Skeletal muscle tissue (tissue), 4 donors: ENCODE data around the gene SLC44A1. TPM values are rescaled to one million over a fixed set of nuclear protein-coding genes. Genes with fewer than 3 reads are reported as not detected.

Source experiments
- H3K27ac ChIP-seq: one replicate; pipeline ENCODE4 v1.7.0; 2013; ENCODE audit warnings: mild to moderate bottlenecking, low read depth, low read length, inconsistent platforms
- H3K27me3 ChIP-seq, 3 donors: one replicate each; pipeline ENCODE4 v1.7.0; 2013; ENCODE audit warnings: low read length in 3 of 3; ENCODE audit not compliant: control insufficient read depth in 3 of 3, insufficient read depth in 3 of 3
- H3K36me3 ChIP-seq, 3 donors: one replicate each; pipeline ENCODE4 v1.7.0; 2013; ENCODE audit warnings: low read length in 3 of 3; ENCODE audit not compliant: control insufficient read depth in 3 of 3, insufficient read depth in 3 of 3
- H3K4me1 ChIP-seq, 3 donors: one replicate each; pipeline ENCODE4 v1.7.0; 2013; ENCODE audit warnings: low read length in 3 of 3, mild to moderate bottlenecking in 3 of 3; ENCODE audit not compliant: control insufficient read depth in 3 of 3, insufficient read depth in 3 of 3
- H3K4me3 ChIP-seq, 3 donors: one replicate each; pipeline ENCODE4 v1.7.0; 2013; ENCODE audit warnings: low read length in 3 of 3
- H3K9ac ChIP-seq, 3 donors: one replicate each; pipeline ENCODE4 v1.7.0; 2013; ENCODE audit warnings: low read length in 3 of 3, mild to moderate bottlenecking in 3 of 3, moderate library complexity in 2 of 3, low read depth in 1 of 3
- H3K9me3 ChIP-seq, 3 donors: one replicate each; pipeline ENCODE4 v1.7.0; 2013; ENCODE audit warnings: low read length in 3 of 3; ENCODE audit not compliant: control insufficient read depth in 3 of 3
- total RNA-seq: library from RNA; depleted of rRNA; stranded (reverse); fragments of >200 nt; gene quantifications from one replicate; pipeline ENCODE4 v1.2.3, GENCODE V29; 2014
- donor health status: Osteomylitis.

SLC44A1 gene
- total RNA-seq, 1 donor from 2014 or later = 14.6 TPM

GRCh38 chr9:105425816-105426433 is 181.5 kb downstream of the SLC44A1 start:
- no peaks in the 10 kb centered on the region for H3K9me3 ChIP-seq
- no peak overlapping the region for H3K27ac ChIP-seq
- H3K9ac ChIP-seq = no peak overlapping the region
- no peaks in the 10 kb centered on the region for H3K27me3 ChIP-seq
- H3K4me1 ChIP-seq = peaks cover 0 to 3% (median 0%) of the 10 kb centered on the region in 3 donors
- no peak overlapping the region for H3K4me3 ChIP-seq
- H3K36me3 ChIP-seq = no peaks in the 10 kb centered on the region

DNA sequence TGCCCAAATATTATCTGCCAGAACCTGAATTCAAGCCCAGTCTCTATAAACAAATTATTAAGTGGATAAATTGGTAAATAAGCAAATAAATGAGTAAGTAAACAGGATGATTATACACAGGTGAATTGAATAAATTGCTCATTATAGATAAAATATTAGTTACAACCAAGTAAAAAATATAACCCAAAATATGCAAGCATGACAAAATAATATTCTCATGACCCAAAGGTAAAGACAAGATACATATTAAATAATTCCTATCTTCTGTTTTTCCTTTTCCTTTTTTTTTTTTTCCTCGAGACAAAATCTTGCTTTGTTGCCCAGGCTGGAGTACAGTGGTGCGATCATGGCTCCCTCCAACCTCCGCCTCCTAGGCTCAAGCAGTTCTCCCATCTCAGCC is 182.2 kb downstream of the SLC44A1 start:
- Histone ChIP-seq H3K4me1 (peaks cover 3 to 5% (median 5%) of the 10 kb centered on the region in 3 donors), H3K9me3 (no peaks in the 10 kb centered on the region), H3K9ac (no peak overlapping the region)

DNA sequence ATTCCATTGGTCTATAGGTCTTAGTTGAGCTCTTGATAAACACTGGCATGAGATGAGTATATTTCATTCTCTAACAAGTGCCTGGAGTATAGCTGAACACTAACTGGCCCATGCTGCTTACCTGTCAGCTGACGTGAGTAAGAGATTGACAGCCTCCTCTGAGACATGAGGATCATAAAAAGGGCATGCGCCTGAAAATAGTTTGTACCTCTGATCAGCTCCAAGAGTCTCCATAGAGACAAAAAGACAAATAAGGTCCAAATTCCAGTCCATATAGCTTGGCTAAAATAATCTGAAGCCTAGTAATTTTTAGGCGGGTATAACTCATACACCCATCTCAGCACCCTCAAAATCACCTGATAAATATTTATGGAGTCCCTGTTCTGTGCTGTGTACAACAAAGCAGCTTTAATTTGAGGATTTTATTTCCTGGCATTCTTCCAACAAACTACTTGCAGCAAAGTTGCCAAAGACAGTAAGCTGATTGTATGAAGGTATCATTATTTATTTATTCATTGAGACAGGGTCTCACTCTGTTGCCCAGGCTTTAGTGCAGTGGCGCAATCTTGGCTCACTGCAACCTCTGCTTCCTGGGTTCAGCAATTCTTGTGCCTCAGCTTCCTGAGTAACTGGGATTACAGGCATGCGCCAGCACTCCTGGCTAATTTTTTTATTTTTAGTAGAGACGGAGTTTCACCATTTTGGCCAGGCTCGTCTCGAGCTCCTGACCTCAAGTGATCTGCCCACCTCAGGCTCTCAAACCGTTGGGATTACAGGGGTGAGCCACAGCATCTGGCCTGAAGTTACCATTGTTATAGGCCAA is 187.2 kb downstream of the SLC44A1 start:
- Histone ChIP-seq H3K27me3 (no peaks in the 10 kb centered on the region), H3K9ac (no peak overlapping the region), H3K4me1 (peaks cover 8 to 20% (median 17%) of the 10 kb centered on the region in 3 donors), H3K27ac (peak overlapping the region; percentile 29), H3K36me3 (no peaks in the 10 kb centered on the region), H3K9me3 (no peaks in the 10 kb centered on the region), H3K4me3 (no peak overlapping the region)

More for the DNA sequence above, 182.2 kb downstream of the SLC44A1 start:
- Histone ChIP-seq H3K4me3 (no peak overlapping the region), H3K36me3 (no peaks in the 10 kb centered on the region), H3K27me3 (no peaks in the 10 kb centered on the region), H3K27ac (no peak overlapping the region)

DNA sequence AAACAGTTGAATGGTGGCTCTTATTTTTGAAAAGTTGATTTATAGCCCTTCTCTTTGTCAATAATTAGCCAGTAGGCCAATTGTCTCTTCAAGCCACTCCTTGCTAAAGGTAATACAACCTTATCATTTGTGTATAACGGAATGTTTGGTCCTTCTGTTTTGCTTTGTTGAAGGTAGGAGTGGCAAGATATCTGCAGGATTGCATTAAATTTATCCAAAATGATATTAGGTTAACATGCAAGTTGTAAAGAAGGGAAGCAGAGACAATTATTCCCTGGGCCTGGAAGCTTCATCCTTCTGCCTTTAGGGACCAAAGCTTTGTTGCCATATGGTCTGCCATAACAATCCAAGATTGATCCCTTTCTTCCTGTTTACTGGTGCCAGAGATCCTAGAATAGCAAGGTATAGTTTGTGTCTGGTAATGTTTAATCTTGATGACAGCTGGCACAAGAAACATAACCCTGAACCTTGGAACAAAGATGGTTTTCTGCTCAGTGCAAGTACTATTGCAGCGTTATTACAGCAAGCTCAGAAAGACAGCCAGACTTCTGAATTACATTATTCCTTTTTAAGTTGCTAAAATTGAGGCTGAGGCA is 187.9 kb downstream of the SLC44A1 start:
- Histone ChIP-seq H3K36me3 (no peaks in the 10 kb centered on the region), H3K4me1 (peaks cover 11 to 20% (median 18%) of the 10 kb centered on the region in 3 donors), H3K27me3 (no peaks in the 10 kb centered on the region), H3K9ac (no peak overlapping the region), H3K27ac (peak overlapping the region; percentile 29), H3K9me3 (no peaks in the 10 kb centered on the region), H3K4me3 (no peak overlapping the region)

GRCh38 chr9:105435453-105435852 is 191.0 kb downstream of the SLC44A1 start:
- H3K9ac ChIP-seq = no peak overlapping the region
- no peak overlapping the region for H3K4me3 ChIP-seq
- H3K9me3 ChIP-seq = no peaks in the 10 kb centered on the region
- no peaks in the 10 kb centered on the region for H3K27me3 ChIP-seq
- peaks cover 22 to 43% (median 38%) of the 10 kb centered on the region in 3 donors for H3K4me1 ChIP-seq
- no peaks in the 10 kb centered on the region for H3K36me3 ChIP-seq
- no peak overlapping the region for H3K27ac ChIP-seq

GRCh38 chr9:105436783-105437182 is 192.3 kb downstream of the SLC44A1 start:
- H3K27me3 ChIP-seq = no peaks in the 10 kb centered on the region
- H3K36me3 ChIP-seq = no peaks in the 10 kb centered on the region
- H3K9ac ChIP-seq = no peak overlapping the region
- no peaks in the 10 kb centered on the region for H3K9me3 ChIP-seq
- H3K4me3 ChIP-seq = no peak overlapping the region
- peak overlapping the region; percentile 69 for H3K27ac ChIP-seq
- peaks cover 25 to 44% (median 41%) of the 10 kb centered on the region in 3 donors for H3K4me1 ChIP-seq

- H3K4me3 ChIP-seq = no peak overlapping the region
- H3K9ac ChIP-seq = peak overlapping the region; percentile 8 to 55 (median 18)
- H3K36me3 ChIP-seq = no peaks in the 10 kb centered on the region
- H3K27ac ChIP-seq = peak overlapping the region; percentile 91
- H3K9me3 ChIP-seq = no peaks in the 10 kb centered on the region
- peaks cover 28 to 41% (median 38%) of the 10 kb centered on the region in 3 donors for H3K4me1 ChIP-seq
- no peaks in the 10 kb centered on the region for H3K27me3 ChIP-seq
These were observed 193.3 kb downstream of the SLC44A1 start for GRCh38 chr9:105437704-105438103.

- H3K4me3 ChIP-seq = peak overlapping the region; percentile 22 to 34 (median 28)
- peaks cover 29 to 45% (median 40%) of the 10 kb centered on the region in 3 donors for H3K4me1 ChIP-seq
- no peaks in the 10 kb centered on the region for H3K27me3 ChIP-seq
- peak overlapping the region; percentile 91 for H3K27ac ChIP-seq
- H3K9me3 ChIP-seq = no peaks in the 10 kb centered on the region
- peak overlapping the region; percentile 18 to 55 (median 45) for H3K9ac ChIP-seq
- no peaks in the 10 kb centered on the region for H3K36me3 ChIP-seq
These were observed 193.8 kb downstream of the SLC44A1 start for GRCh38 chr9:105438141-105438806.

GRCh38 chr9:105439428-105439827 is 195.0 kb downstream of the SLC44A1 start:
- no peak overlapping the region for H3K4me3 ChIP-seq
- H3K27me3 ChIP-seq = no peaks in the 10 kb centered on the region
- H3K9ac ChIP-seq = peak overlapping the region in 1 of 3 donors; percentile 27
- H3K27ac ChIP-seq = peak overlapping the region; percentile 91
- no peaks in the 10 kb centered on the region for H3K36me3 ChIP-seq
- no peaks in the 10 kb centered on the region for H3K9me3 ChIP-seq
- H3K4me1 ChIP-seq = peaks cover 37 to 56% (median 50%) of the 10 kb centered on the region in 3 donors
